ENCODE data around the gene CNTD1. TPM values are rescaled to one million over a fixed set of nuclear protein-coding genes. Genes with fewer than 3 reads are reported as not detected.

CNTD1 gene
- total RNA-seq, 1 donor from 2014 or later, result 0.82 TPM

Small RNAs within 50 kb of the gene (small RNA-seq; reads per million reads assigned to genes)
- gene HMGN2P15 (not detected), gene MIR6781 (not detected)

Other genes with a start within 250 kb of the CNTD1 start
- gene HSD17B1, start 245.9 kb upstream of the CNTD1 start, total RNA-seq, result 1.6 TPM
- gene COASY, start 236.7 kb upstream of the CNTD1 start, total RNA-seq, result 4.1 TPM
- gene MLX, start 231.8 kb upstream of the CNTD1 start, total RNA-seq, result 22.8 TPM
- 4.5 TPM for gene PSMC3IP, start 221.1 kb upstream of the CNTD1 start, total RNA-seq
- 59.5 TPM for gene RETREG3, start 189.5 kb upstream of the CNTD1 start, total RNA-seq
- gene TUBG1, start 189.2 kb upstream of the CNTD1 start, total RNA-seq, result 11.4 TPM
- 8.2 TPM for gene TUBG2, start 139.6 kb upstream of the CNTD1 start, total RNA-seq
- gene PLEKHH3, start 121.9 kb upstream of the CNTD1 start, total RNA-seq, result 2.0 TPM
- 0.41 TPM for gene CCR10, start 117.0 kb upstream of the CNTD1 start, total RNA-seq
- gene CNTNAP1, start 116.3 kb upstream of the CNTD1 start, total RNA-seq, result 5.3 TPM
- 24.9 TPM for gene EZH1, start 53.8 kb upstream of the CNTD1 start, total RNA-seq
- 15.9 TPM for gene RAMP2, start 37.6 kb upstream of the CNTD1 start, total RNA-seq
- gene VPS25, start 25.4 kb upstream of the CNTD1 start, total RNA-seq, result 26.1 TPM
- 0.41 TPM for gene WNK4, start 18.3 kb upstream of the CNTD1 start, total RNA-seq
- 98.6 TPM for gene COA3, start 157 bp upstream of the CNTD1 start, total RNA-seq
- 74.6 TPM for gene BECN1, start 25.4 kb downstream of the CNTD1 start, total RNA-seq
- gene PSME3, start 34.5 kb downstream of the CNTD1 start, total RNA-seq, result 37.9 TPM
- 0.41 TPM for gene AOC2, start 45.7 kb downstream of the CNTD1 start, total RNA-seq
- gene AOC3, start 52.3 kb downstream of the CNTD1 start, total RNA-seq, result 0.41 TPM
- not detected for gene G6PC1, start 101.9 kb downstream of the CNTD1 start, total RNA-seq
- 28.5 TPM for gene AARSD1, start 165.6 kb downstream of the CNTD1 start, total RNA-seq
- gene PTGES3L, start 181.2 kb downstream of the CNTD1 start, total RNA-seq, result 2.9 TPM
- gene RUNDC1, start 181.7 kb downstream of the CNTD1 start, total RNA-seq, result 14.3 TPM
- 1,220 TPM for gene RPL27, start 199.6 kb downstream of the CNTD1 start, total RNA-seq
- gene IFI35, start 207.9 kb downstream of the CNTD1 start, total RNA-seq, result 1.2 TPM
- gene VAT1, start 223.5 kb downstream of the CNTD1 start, total RNA-seq, result 77.9 TPM
- gene RND2, start 226.4 kb downstream of the CNTD1 start, total RNA-seq, result 4.5 TPM

Data from frontal cortex (tissue), 1 donor.